Amygdala (tissue), 56 donors: ENCODE measurements around the gene ENHO.
"Not testable (repeated sequence)": the region's sequence is repeated elsewhere in the genome, so short reads cannot be mapped to it uniquely, and the experiment has no call there.

Source experiments
- DNase-seq, 56 donors: peaks; one replicate each; lab custom pipeline; 2025; lab: John Stamatoyannopoulos, UW

ENHO gene

DNA sequence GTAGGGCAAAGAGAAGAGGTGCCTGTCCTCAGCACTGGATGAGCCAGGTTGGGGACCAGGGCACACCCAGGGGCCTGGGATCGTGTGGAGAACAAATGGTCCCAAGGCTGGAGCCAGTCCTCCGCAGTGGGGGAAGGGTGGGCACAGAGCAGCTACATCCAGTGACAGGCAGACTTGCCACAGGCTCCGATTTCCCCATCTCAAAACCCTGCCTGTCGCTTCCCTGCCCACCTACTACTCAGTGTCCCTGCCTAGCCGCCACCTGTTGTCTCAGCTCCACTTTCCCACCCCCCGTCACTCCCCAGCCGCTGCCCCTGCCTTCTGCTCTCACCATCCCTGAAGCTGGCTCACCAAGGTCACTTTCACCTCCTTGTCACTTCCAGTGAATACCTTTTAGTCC is 13.9 kb upstream of the ENHO start:
- no peak for DNase-seq

DNA sequence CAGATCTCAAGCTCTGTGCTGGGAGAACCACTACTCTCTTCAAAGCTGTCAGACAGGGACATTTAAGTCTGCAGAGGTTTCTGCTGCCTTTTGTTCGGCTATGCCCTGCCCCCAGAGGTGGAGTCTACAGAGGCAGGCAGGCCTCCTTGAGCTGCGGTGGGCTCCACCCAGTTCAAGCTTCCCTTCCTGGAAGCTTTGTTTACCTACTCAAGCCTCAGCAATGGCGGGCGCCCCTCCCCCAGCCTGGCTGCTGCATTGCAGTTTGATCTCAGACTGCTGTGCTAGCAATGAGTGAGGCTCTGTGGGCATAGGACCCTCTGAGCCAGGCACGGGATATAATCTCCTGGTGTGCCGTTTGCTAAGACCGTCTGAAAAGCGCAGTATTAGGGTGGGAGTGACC is 9.3 kb upstream of the ENHO start:
- DNase-seq = not testable (repeated sequence)

DNA sequence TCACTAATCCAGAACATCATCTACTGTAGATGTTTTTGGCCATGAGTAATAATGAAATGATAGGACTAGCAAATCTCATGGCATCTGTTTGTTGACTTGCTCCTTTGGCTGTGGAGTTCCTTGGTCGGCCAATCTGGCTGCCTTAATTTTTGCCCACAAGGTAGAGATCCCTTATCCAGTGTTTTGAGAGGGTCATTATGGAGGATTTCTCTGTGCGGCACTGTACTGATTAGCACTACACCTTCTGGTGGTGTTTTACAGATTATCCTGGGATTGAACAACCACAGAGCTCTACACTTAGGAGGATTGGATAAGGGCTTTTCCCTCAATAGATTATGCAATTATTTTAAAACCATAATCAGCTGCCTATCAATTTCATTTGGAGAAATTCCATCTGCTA is 3.2 kb upstream of the ENHO start:
- DNase-seq = no peak

DNA sequence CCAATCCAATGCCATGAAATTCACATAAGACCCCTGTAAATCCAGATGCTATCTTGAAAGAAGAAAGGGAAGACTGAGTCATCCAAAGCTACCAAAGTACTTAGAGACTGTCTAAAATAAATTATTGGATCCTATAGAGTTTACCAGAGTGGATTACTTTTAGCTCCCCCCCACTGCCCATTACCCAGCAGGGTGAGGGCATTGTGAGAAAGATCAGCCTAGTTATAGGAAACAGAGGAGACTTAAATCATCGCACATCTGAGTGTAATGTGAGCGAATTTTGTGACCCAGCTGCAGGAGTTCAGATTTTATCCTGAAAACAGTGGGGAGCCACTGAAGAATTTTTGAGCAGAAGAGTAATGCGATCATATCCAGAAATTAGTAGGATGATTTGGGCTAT is 1.6 kb upstream of the ENHO start:
- DNase-seq = no peak

DNA sequence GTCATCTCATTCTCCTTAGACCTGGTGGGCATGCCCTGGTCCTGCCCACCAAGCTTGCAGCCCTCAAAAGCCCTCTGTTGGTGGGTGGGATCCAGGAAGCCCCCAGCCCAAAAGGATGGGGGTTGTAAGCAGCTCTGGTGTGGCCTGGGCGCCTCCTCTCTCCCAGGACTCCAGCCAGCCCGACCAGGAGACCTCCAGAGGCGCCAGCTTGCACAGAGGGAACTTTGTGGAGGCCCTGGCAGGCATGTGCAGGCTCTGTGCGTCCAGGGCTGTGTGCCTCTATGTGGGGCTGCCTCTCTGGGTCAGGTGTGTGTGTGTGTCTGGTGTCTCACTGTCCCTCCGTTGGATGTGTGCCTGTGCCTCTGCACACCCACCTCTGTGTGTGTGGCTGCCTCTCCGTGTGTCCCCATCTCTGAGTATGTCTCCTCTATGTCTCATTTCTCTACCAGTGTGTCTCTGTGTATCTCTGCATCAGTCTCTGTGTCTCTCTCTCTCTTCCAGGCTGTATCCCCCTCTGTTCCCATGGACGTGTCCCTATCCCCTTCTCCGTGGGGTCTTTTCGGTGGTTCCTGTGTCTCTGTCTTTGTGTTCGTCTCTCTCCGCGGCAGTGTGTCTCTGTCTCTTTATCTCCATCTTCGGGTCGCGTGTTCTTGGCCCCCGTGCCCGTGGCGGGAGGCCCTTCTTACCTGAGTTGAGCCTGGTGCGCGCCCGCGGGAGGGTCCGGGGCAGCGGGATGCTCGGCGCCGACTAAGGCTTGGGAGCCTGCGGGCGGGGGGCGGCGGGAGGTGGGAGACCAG is 501 bp downstream of the ENHO start:
- DNase-seq = peak in 33 of 56 donors; percentile 22 to 76 (median 53)

DNA sequence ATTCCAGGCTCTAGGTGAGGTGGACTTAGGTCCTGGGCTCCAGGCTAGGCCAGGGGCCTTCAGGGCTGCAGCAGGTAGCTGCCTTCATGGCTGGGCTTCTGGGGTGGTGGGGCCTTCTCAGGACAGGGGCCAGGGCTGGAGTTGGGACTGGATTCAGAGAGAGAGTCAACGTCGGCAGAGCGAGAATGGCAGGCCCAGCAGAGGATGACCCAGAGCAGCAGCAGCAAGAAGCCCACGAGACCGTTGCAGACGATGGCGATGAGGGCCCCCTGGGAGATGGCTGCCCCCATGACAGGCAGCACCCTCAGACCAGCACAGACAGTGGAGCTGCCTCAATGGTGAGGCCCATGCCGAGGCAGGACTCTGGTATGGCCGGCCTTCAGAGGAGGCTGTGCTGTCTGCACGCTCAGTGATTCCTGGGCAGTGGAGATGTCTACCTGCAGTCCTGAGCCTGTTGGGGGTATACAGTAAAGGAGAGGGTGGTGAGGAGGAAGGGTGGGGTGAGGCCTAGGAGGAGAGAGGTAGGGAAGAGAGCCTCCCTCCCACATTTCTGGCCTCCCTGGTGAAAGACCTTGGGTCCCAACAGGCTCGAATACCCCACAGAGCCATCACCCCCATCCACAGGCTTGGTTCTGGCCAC is 1.3 kb downstream of the ENHO start:
- DNase-seq = no peak

DNA sequence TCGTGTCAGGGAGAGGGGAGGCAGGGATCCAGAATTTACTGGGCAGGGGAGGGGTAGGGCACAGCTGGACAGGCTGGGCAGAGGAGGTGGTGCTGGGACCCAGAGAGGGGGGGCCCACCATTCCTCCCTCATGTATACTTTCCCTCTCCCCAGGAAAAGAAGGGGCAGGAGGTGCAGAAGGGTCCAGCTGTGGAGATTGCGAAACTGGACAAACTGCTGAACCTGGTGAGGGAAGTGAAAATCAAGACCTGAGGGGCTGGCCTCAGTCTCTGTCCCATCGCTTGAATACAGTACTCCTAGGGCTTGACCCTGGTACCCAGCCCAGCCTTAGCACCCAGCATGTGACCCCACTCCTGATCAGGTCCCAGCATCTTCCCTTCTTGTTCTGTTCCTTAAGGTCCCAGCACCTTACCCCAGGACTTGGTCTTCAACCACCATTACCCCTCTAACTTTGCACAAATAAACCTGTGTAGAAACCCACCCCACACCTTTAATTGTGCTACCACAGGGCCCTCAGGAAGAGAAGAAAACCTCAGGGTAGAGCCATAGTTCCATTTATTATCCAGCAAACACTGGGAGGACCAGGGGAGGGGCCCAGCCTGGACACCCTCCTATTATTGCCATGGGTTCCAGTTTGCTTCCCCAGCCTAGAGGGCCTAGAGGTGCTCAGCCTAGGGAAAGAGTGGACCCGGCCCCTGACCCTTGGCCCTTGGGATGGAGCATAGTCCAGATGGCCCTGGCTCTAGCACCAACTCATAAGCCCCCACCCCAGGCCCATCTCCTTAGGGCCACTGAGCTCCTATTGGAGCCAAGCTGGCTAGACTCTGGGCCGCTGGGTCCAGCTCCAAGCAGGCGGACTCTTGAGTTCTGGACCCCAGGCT is 2.0 kb downstream of the ENHO start:
- DNase-seq = no peak

DNA sequence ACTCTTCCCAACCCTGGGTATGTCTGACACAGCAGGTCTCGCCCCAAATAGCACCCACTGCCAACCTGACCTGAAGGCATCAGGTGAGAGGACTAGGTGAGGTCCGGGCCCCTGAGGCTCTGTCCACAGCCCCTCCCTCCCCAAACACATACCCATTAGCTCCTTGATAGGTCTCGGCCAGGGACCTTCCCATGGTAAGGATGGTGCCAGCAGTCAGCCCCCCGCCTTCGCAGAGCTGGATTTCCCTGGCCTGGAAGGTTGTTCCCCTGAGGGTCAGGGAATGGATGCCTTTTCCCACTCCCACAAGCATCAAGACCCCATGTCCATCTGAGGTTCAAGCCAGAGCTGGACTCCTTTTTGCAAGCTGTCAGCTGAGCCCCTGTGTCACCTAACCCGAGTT is 2.7 kb downstream of the ENHO start:
- DNase-seq = no peak

DNA sequence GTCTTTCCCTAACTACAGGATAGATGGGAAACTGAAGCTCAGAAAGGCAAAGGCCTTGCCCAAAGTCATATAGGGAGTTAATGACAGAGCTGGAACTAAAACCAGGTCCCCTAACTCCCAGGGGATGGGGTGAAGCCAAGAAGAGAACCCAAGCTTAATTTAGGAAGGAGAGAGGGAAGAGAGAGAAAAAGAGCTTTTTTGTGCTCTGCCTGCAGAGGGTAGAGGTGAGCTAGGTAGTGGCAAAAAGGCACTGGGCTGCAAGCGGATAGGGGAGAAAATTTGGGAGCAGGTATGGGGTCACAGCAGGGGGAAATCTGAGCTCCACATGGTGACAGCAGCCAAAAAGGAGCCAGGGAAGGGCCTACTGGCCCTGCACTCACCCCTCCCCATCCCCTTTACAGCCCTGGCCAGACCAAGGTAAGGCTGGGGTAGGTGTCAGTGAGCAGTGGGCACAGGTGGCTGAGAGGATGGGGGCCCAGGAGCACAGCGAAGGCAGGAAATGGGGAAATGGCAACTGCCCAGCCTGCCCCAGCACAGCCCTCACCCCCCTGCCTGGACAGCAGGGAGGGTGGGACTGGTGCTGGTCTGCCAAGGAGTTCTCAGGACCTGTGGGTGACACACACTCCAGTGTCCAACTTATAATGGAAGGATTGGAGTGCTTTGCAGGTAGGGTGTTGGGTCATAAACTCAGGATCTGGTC is 3.3 kb downstream of the ENHO start:
- no peak for DNase-seq

DNA sequence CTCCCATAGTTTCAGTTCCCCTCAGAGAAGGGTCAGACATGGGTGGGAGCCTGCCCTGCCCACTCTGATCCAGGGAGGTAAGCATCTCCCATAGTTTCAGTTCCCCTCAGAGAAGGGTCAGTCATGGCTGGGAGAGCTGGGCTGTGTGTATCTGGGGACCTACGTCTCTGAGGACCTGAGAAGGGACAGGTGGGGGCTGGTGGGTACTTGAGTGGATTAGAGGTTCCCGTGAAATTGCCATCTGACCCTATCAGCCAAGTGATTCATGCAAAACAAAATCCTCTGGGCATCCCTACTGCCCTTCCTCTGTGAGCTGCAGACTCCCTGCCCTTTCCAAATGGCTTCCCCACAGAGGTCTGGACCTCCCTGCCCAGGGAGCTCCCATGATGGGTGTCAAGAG is 3.9 kb downstream of the ENHO start:
- DNase-seq = no peak

DNA sequence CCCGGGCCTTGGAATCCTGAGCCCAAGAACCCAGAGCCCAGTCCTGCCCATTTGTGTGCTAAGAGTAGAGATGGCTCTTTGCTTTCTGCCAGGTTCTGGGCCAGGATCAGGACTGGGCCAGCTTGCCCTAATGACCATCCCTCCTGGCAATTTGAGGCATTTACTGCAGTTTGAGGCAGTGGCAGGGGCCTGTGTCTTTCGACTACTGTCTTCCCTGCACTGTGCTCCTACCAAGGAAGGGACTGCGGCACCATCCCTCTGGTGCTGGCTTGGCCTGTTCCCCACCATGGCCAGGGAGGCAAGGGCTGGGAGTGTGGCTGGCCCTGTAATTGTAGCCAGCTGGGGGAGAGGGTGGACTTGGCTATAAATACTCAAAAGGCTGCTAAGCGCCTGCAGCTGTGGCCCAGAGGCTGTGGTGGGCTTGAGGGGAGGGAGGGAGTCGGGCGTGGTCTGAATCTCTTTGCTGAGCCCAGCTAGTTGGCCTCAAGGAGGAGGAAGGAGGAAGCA is 4.6 kb downstream of the ENHO start:
- DNase-seq = peak in 3 of 56 donors; percentile 19 to 26 (median 22)

DNA sequence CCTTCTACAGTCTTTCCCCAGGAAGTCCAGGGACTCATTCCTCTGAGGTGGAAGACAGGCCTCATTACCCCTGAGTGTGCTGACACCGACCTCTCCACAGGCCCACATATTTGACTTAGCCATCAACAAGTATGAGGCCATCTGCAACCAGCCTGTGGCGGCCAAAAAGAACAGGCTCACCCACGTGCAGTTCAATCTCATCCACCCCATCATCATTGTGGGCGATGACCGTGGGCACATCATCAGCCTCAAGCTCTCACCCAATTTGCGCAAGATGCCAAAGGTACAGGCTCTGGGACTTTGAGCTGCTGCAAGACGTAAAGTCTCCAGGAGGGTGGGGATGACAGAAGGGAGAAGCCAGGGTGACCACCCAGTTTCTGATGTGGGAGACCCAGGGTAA is 5.6 kb downstream of the ENHO start:
- no peak for DNase-seq

DNA sequence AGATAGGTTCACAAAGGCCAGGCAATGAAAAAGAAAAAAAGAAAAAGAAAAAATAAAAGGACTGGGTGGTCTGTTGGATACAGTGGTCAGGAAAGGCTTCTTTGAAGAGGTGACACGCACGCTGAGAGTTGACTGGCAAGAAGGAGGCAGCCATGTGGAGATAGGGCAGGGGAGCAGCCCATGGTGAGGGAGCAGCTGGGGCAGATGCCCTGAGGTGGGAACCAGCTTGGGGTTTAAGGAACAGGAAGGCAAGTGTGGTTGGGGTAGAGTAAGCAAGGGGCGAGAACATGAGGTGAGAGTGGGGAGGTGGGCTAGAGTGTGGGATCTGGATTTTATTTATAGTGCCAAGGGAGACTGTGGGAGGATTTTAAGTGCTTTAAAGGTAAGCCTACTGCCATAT is 6.8 kb downstream of the ENHO start:
- DNase-seq = no peak

DNA sequence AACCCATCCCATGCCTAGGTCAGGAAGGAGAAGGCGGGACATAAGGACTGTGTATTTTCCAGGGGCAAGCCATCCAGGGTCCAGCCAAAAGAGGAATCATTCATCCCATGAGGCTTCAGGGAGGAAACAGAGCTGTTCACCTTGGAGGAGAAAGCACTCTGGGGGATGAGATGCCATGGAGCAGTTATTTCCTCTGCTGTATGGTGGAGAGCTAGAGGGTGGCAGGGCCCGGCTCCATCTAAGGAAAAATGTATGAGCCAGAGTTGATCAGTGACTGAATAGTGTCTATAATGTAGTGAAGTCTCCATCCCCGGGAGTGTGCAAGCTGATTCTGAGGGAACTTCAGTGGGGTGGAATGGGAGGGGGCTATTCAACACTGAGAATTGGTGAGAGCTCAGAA is 8.0 kb downstream of the ENHO start:
- DNase-seq = no peak

DNA sequence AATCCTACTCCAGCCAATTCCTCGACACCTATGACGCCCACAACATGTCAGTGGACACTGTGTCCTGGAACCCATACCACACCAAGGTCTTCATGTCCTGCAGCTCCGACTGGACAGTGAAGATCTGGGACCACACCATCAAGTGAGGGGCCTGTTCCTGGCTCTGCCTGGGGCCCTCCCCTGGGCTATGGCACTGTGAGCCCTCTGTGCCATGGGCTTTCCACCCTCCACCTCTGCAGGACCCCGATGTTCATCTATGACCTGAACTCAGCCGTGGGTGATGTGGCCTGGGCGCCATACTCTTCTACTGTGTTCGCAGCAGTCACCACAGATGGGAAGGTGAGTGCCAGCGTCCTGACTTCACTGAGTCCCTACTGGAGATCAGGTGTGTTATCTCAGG is 8.4 kb downstream of the ENHO start:
- DNase-seq = no peak

DNA sequence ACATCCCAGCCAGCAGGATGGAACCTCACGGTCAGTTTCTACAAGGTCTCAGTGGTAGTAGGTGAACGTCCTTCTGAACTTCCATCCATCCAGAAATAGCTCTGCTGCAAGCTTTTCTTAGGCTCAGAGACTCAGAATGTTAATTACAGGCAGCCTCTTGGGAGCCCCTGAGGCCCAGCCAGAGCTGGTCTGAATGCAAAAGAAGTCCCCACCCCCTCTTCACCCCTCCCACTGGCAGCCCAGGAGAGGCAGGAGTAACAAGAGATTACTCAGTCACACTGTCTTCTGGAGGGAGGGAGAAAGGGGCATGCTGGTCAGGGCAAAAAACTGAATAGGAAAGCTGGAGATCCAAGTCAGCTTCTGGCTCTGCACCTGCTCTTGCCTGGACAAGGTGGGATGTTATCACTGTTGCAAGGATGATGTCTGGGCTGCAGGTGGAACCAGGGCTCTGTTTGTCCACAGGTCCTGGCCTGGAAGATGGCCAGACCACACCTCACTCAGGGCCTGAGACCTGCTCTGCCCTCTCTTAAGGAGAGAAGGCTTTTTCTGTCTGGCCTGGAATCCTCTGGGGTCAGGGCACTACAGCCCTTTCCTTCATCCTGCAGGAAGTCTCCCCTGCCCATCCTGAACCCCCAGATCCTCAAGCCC is 9.1 kb downstream of the ENHO start:
- peak in 28 of 56 donors; percentile 8 to 67 (median 33) for DNase-seq

DNA sequence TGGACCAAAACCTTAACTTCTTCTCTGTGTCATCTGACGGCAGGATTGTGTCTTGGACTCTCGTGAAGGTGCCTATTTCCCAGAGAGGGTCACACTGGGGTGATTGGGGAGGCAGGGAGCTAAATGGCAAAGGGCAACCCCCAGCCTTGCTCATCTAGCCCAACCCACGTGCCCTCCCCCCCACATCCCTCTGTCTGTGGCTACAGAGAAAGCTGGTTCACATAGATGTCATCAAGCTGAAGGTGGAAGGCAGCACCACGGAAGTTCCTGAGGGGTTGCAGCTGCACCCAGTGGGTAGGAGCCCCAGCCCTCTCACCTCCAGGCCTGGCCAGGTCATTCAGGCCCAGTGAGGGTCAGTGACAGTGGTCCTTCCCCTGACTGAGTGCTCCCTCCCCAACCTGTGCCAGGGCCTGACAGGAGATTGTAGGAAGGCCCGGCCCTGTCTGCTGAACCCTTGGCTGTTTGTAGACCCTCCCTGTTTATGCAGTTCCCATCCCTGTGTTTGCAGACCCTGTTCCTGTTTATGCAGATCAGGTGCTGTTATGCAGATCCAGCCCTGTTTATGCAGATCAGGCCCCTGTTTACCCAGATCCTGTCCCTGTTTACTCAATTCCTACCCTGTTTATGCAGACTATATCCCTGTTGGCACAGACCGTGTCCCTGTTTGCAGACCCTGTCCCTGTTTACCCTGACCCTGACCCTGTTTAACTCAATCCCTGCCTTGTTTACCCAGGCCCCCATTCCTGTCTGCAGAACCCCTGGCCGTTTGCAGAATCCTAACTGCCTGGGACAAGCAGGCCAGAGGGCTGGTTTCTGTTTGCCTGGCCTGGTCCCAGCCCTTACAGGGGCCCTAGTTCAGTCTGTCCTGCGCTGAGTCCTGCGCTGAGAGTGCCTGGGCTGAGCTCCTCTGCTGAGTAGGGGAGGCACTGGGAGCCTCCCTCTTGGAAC is 10.4 kb downstream of the ENHO start:
- peak in 26 of 56 donors; percentile 12 to 71 (median 44) for DNase-seq
